Myocyte (in vitro differentiated cells): ENCODE data around the gene PTPN4. TPM values are rescaled to one million over a fixed set of nuclear protein-coding genes. Genes with fewer than 3 reads are reported as not detected.
"Not testable (repeated sequence)": the region's sequence is repeated elsewhere in the genome, so short reads cannot be mapped to it uniquely, and the experiment has no call there.

Experiments used
- DNase-seq: peaks from one replicate; pipeline ENCODE4 v3.0.0-alpha.2; 2012; ENCODE audit warnings: low read depth
- total RNA-seq: library from RNA; depleted of rRNA; stranded (reverse); fragments of >200 nt; gene quantifications from 2 replicates; pipeline ENCODE4 v1.2.3, GENCODE V29; 2014

The PTPN4 gene
- total RNA-seq, 1 donor from 2014 or later = 24.8 TPM

DNA sequence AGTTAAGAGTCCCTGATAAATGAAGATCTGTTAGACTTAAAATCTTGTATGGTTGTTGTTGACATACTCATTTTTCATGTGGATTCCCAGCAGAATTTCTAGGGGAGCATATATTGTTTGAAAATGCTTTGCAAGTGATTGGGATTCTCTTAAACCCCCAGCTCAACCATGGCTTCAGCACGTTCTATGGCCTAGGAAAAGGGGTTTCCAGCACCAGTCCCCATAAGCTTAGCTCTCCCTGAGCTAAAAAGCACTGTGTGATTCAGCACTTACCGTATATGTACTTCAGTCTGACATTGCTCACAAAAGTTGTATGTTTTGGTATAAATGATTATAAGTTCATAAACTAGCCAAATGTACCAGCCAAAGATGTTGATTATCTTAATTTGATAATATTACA lies 173.1 kb downstream of the PTPN4 start:
- DNase-seq = no peak

DNA sequence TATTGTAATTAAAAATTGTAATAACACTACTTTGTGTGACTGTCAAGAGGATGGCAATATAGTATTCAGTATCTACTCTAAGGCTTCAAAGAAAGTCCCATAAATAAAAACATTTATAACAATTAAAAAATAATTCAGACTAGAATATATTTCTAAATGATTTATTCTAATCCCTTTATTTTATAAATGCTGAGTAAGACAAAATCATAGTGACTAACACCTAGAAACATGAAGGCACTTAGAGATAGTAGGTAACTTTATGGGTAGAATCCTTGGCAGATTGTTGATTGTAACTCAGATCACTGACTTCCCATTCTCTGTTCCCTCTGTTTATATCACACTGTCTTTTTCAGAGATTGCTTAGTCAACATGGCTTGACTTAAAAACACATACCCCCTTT lies 174.6 kb downstream of the PTPN4 start:
- no peak for DNase-seq

DNA sequence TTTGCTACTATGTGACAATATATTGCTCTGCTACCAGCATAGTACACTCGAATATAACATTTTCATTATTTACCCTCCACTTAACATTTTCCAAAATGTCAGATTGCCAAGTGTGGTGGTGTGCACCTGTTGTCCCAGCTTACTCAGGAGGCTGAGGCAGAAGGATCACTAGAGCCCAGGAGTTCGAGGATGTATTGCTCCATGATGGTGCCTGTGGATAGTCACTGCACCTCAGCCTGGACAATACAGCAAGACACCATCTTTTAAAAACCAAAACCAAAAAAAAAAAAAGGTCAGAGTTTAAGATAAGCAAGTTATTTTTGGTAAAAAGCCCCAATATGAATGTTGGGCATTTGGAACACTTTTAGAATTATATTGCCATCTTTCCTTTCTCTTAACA lies 178.0 kb downstream of the PTPN4 start:
- no peak for DNase-seq

DNA sequence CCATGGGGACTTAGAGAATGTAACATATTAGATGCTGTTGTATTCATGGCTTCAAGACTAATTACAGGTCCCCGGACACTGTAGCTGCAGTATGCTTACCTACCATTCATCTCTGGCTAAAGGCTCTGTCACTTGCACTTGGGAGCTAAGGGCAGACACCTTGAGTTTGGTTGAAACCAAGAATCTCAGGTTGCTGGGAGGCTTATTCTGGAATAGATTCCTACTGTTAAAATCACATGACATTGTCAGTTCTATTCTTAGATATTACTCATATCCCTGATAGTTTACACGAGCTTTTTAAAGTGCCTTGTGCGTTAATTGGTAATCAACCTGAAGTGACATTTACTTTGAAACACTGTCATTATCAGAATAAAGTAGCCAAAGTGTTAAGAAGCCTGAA lies 180.2 kb downstream of the PTPN4 start:
- DNase-seq = peak; percentile 13

DNA sequence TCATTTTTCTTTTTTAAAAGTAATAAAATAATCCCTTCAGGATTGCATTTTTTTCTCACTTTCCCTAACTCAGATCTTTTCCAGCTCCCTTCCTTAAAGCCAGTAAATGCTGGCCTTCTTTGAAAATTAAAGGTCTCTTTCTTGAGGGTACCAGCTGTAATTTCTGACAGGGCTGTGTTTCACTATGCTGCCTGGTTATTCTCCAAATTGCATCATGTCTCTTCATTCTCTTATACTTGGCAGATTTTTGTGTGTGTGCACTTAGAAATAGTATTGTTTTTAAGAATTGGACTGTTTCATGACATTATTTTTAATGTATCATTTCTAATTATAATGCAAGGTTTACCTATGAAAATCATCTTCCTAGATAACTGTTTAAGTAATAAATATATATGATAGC lies 181.1 kb downstream of the PTPN4 start:
- no peak for DNase-seq

DNA sequence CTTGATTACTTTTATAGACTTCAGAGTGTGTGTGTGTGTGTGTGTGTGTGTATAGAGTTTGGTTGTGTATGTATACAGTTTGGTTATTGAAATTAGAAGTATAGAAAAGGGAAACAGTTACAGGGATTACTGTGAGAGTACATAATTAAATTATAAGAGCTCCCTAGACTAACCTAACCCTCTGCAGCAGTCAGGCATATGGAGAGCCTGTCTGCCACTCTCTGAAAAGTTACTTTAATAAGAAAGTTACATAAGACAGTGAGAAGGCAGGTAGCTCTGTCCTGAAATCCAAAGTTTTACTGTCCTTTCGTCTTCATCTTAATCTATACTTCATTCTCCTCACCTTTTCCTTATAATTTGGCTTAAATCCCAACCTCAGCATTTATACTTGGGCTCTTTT lies 181.7 kb downstream of the PTPN4 start:
- no peak for DNase-seq

DNA sequence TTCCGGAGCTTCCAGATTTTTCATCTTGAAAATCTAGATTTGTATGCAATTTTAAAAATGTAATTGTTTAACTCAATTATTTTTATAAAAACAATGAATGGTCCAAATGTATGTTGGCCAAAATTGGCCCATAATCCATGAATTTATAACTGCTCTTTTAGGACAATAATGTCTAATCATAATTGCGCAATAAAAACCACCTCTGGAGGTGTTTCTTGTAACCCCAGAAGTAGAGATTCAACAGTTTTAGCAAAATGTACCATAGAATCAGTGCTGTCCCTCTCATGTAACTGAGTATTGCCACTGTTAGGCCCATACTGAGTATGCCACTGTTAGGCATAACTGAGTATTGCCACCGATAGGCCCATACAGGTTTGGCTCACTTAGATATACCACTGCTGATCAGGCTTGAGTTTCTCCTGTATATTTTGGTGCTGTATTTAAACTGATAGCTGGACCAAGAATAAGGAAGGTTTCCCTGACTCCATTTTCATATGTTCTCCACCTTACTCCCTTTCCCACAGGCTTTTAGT lies 182.3 kb downstream of the PTPN4 start:
- DNase-seq = no peak

DNA sequence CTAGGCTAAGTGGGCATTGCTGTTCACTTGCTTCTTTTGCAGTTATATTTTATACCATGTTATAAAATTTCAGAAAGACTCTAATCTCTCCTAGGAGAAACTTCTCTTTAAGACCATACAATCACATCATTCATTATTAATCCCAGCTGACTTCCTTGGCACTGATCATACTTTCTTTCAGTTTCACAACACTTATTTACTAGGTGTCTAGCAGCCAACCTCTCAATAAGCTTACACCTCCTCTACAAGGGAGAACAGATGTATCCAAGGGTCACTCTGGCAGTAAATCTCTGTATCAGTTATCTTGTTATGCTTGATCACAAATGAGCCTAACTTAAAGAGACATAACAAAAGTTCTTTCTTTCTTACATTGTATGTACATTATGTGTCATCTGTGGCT lies 183.3 kb downstream of the PTPN4 start:
- no peak for DNase-seq

DNA sequence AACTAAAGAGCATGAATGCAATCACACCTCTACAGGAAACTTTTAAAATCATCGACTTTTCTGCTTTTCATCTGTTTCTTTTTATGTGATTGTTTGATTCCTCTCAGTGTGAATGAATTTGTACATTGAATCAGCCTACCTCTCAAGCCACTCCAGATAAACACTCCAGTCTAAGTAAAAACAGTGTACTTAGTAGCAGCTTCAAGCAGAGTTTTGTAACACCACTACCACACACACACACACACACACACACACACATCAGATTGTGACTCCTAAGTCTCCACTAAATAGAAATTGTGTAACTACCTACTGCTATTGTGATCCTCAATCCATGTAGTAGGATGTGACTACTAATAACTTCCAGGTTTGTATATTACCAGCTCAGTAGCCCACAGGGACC lies 187.8 kb downstream of the PTPN4 start:
- DNase-seq = no peak

DNA sequence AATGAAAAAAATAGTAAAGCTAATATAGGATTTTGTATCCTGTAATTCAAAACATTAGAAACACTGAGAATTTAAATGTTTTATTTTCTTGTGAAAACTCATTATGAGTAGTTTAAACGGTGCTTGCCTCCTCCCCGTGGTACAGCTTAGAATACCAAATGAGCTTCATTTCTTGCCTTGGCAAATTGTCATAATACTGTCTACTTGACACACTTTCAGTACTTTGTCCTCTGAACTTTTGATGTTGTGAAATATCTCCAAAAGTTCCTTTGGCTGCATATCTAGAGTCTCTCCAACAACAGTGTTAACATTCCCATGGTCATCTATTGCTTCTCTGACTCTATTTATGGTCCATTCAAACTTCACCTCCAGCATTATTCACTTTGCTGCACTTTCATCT lies 191.2 kb downstream of the PTPN4 start:
- DNase-seq = no peak

DNA sequence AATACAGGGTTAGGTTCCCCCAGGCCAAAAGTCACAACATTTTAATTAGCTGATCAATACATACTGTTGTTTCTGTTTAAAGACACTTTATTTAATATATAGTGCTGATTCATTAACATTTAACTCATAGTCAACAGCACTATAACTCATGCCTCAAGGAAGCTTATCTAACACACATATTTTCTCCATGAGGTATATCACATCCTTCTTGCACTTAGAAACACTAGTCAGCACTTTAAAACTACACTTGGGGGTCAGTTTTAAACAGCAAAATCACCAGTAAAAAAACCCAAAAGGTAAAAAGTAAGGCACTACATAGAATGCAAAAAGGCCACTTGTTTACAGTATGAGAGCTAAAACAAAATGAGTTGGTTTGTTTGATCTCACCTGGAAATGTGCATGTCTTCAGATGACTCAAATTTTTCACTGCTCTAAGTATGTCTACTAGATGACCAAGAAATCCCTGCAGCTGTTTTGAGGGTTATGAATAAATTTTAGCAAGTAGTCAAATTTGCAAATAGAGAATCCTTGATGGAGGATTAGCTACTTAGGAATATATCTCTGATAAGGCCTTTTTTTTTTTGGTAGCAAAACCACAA lies 199.0 kb downstream of the PTPN4 start:
- DNase-seq = peak; percentile 6

DNA sequence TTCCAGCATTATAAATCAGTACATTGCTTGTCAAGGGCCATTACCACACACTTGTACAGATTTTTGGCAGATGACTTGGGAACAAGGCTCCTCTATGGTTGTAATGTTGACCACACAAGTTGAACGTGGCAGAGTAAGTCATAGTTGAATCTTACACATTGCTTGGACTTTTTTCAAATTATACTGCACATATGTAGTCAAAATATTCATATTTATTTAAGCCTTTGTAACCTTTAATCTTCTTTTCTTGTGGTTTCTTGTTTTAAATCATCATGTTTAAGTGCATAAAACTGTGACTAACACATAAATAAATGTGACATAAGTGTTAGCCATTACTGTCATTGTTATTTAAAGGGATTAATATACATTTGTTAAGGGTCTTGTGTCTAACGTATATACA lies 201.1 kb downstream of the PTPN4 start:
- no peak for DNase-seq

DNA sequence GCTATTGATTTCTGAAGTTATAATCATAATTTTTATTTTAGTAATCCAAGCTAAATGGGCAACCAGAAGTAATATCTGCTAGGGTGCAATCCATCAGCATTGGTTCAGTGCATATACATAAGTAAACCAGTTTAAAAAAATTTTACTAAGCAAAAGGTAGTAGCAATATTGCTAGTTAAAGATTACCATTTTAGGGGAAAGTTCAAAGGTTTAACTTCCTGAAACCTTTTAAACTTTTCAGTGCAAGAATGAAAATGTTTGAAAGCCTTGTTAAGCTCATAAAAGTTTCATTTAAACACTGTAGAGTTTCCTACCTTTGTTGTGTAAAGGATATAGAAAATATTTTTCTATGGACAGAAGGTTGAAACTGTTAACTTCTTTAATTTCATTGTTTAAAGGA lies 222.2 kb downstream of the PTPN4 start:
- no peak for DNase-seq

DNA sequence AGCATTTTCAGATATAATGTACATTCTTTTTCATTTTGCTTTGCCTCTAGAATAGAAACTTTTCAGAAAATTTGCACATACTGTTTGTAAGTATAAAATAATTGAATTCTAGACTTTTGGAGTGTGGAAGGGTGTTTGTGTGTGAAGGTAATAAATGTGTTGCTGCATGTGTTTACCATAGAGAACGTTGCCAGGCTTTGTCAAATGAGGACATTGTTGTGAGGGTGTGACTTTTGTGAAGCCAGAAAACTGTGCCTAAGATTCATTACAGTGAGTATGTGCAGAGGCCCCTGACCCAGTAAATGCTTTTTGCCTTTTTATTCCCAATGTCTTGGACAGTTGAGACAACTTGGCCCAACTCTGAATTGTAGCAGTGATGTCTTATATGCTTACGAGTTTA lies 222.8 kb downstream of the PTPN4 start:
- no peak for DNase-seq

DNA sequence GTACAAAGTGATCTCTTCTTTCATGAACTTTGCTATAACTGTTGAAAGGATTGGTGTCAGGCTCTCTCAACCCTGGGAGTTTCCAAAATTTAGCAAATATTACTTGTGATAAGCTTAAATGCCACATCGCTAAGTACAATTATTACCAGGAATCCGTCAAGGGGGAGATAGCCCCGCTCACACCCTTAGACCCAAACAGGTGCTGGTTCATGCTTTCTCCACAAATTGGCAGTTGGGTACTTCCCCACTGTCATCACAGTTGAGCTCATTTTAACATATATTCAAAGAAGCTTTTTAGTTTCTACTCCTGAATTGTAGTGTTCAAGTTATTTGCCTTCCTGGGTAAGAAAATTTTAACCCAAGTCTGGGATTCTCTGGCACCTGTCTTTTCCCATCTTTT lies 223.4 kb downstream of the PTPN4 start:
- DNase-seq = peak; percentile 16

DNA sequence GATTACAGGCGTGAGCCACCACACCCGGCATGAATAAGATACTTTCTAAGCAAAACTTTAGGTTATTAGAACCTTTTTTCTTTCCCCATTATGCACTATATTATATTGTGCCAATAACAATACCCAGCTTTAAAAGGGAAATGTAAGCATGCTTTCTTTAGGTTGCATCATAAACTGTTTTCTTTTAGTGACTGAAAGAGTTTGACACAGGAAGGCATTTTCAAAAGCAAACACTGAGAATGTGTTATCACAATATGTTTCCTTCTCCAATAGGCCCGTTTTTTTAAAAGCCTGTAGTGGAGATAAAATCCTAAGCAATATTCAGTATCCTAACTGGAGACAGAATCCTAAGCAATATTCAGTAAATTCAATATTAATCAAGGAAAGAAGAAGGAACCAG lies 236.4 kb downstream of the PTPN4 start:
- DNase-seq = no peak

DNA sequence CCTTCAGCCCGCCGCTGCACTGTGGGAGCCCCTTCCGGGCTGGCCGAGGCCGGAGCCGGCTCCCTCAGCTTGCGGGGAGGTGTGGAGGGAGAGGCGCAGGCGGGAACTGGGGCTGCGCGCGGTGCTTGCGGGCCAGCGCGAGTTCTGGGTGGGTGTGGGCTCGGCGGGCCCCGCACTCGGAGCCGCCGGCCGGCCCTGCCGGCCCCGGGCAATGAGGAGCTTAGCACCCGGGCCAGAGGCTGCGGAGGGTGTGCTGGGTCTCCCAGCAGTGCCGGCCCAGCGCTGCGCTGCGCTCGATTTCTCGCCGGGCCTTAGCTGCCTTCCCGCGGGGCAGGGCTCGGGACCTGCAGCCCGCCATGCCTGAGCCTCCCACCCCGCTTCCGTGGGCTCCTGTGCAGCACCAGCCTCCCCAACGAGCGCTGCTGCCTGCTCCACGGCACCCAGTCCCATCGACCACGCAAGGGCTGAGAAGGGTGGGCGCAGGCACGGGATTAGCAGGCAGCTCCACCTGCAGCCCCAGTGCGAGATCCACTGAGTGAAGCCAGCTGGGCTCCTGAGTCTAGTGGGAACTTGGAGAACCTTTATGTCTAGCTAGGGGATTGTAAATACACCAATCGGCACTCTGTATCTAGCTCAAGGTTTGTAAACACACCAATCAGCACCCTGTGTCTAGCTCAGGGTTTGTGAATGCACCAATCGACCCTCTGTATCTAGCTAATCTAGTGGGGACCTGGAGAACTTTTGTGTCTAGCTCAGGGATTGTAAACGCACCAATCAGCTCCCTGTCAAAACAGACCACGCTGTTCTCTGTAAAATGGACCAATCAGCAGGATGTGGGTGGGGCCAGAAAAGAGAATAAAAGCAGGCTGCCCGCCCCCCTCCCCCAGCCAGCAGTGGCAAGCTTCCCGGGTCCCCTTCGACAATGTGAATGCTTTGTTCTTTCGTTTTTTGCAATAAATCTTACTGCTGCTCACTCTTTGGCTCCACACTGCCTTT lies 237.5 kb downstream of the PTPN4 start:
- not testable (repeated sequence) for DNase-seq

DNA sequence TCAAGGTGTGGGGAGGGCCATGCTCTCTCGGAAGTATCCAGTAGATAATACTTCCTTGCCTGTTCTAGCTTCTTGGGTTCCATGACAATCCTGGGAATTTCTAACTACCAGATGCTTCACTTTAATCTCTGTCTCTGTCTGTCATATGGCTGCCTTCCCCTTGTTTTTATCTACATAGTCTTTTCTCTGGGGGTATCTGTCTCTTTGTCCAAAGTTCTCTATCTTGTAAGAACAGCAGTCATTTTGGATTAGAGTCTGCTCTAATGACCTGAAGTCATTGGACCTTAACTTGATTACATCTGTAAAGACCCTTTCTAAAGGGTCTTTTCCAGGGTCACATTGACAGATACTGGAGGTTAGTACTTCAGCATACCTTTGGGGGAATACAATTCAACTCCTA lies 241.7 kb downstream of the PTPN4 start:
- DNase-seq = no peak

DNA sequence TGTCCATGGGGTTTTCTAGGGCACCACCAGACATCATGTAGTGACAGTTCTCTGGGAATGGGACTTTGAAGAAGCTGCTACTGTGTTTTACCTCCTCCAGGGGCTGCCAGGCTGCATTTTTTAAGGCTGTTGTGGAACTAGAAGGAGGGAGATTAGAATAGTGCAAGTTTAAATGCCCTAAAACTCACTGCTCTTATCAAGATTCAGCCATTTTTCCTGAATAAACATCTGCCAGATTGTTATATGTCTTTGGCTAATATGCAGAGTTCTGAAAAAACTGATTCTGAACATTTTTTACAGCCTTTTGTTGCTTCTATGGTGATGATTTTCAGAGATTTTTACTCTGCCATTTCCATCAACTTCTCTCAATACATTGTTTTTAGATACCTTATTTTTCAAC lies 244.5 kb downstream of the PTPN4 start:
- DNase-seq = no peak

DNA sequence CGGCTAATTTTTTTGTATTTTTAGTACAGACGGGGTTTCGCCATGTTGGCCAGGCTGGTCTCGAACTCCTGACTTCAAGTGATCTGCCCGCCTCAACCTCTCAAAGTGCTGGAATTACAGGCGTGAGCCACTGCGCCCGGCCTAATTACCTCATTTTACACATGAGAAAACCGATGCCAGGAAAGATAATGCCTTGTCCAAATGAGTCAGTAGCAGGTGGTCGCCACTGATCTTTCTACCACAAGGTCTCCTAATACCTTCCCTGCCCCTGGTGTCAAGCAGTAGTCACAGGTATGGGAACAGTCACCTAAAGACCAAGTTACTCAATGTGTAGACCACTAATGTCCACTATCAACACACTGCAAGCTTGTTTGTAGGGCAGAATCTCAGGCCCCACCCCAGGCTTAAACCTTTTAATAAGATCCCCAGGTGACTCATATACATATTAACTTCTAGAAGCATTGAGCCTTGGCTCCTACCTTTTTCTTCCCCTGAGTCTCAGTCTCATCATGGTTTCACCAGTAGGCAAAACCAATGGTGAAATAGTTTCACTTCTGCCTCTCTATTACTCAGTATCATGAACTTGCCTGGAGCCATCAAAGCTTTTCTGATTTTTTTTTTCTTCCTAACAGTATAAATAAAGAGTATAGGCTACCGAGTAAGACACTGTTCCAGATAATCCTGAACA lies 246.3 kb downstream of the PTPN4 start:
- no peak for DNase-seq

DNA sequence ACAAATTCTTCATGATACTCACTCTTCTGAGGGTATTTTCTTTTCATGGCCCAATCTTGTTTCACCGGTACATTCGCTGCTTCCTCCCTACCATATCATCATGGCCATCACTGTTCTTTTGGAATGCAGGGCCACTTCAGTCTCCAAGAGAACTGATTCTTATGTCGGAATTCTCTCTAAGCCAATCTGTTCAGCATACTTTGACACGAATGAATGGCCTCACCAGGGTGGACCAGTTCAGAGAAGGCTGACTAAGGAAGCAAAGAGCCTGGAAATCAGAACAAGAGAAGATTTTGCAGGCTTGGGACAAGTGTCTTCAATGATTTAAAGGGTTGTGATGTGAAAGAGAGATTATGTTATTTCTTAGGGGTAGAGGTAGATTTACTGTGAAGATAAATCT lies 248.1 kb downstream of the PTPN4 start:
- DNase-seq = no peak

DNA sequence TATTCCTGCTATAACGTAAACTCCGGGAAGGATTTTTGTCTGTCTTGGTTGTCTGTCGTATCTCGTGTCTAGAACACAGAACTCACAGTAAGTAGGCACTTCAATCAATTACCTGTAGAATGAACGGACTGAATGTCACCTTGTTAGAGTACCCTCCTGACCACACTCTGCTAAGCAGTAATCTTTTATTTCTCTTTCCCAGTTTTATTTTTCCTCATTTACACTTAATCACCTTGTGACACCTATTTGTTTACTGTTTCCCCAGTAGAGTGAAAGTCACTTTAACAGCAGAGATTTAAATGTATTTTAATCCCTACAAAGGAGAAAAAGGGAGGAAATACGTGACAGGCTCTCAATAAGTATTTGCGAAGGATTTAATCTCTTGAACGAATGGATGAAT lies 252.6 kb downstream of the PTPN4 start:
- DNase-seq = no peak
